Nephron progenitor cell (in vitro differentiated cells): ENCODE data around the gene LETM1.

ENCODE experiments used
- DNase-seq: peaks from one replicate; pipeline ENCODE4 v3.0.0; 2021
- H3K27ac Mint-ChIP-seq: 2 replicates; pipeline ENCODE4 v1.8.0; 2021; ENCODE audit warnings: mild to moderate bottlenecking, moderate library complexity, mixed read lengths
- H3K27me3 Mint-ChIP-seq: 2 replicates; pipeline ENCODE4 v1.8.0; 2021; ENCODE audit warnings: mild to moderate bottlenecking, low read depth, mixed read lengths; ENCODE audit not compliant: poor library complexity
- H3K36me3 Mint-ChIP-seq: 2 replicates; pipeline ENCODE4 v1.8.0; 2021; ENCODE audit warnings: low read depth, mixed read lengths
- H3K4me1 Mint-ChIP-seq: 2 replicates; pipeline ENCODE4 v1.8.0; 2021; ENCODE audit warnings: mixed read lengths
- H3K4me3 Mint-ChIP-seq: 2 replicates; pipeline ENCODE4 v1.8.0; 2021; ENCODE audit warnings: mild to moderate bottlenecking, moderate library complexity, mixed read lengths
- H3K9me3 Mint-ChIP-seq: 2 replicates; pipeline ENCODE4 v1.8.0; 2021; ENCODE audit warnings: mild to moderate bottlenecking, moderate library complexity, mixed read lengths
- CTCF ChIP-seq: fragments of 200-600 bp; sonication (generic); IDR thresholded peaks from 2 replicates; pipeline ENCODE4 v1.5.0; 2021; ENCODE audit warnings: antibody characterized with exemption

Gene LETM1

GRCh38 chr4:1821679-1822567 is 34.0 kb downstream of the LETM1 start:
- no peak for TF ChIP-seq CTCF
- Mint-ChIP-seq H3K4me1 (peaks cover 3% of the 10 kb centered on the region), H3K36me3 (peaks cover 53% of the 10 kb centered on the region), H3K9me3 (peaks cover 1% of the 10 kb centered on the region), H3K27ac (no peak overlapping the region), H3K27me3 (peaks cover 1% of the 10 kb centered on the region), H3K4me3 (no peak overlapping the region)
- DNase-seq: no peak

GRCh38 chr4:1819816-1820215 is 36.1 kb downstream of the LETM1 start:
- no peak for TF ChIP-seq CTCF
- H3K9me3 Mint-ChIP-seq: no peaks in the 10 kb centered on the region
- no peaks in the 10 kb centered on the region for H3K4me1 Mint-ChIP-seq
- H3K4me3 Mint-ChIP-seq: no peak overlapping the region
- no peak for DNase-seq
- H3K27ac Mint-ChIP-seq: no peak overlapping the region
- H3K27me3 Mint-ChIP-seq: no peaks in the 10 kb centered on the region
- H3K36me3 Mint-ChIP-seq: peaks cover 43% of the 10 kb centered on the region

GRCh38 chr4:1819284-1819683 is 36.7 kb downstream of the LETM1 start:
- no peak for TF ChIP-seq CTCF
- H3K36me3 Mint-ChIP-seq: peaks cover 45% of the 10 kb centered on the region
- no peak overlapping the region for H3K4me3 Mint-ChIP-seq
- no peaks in the 10 kb centered on the region for H3K4me1 Mint-ChIP-seq
- no peaks in the 10 kb centered on the region for H3K9me3 Mint-ChIP-seq
- no peak overlapping the region for H3K27ac Mint-ChIP-seq
- H3K27me3 Mint-ChIP-seq: no peaks in the 10 kb centered on the region
- DNase-seq: no peak

- TF ChIP-seq CTCF: no peak
- Mint-ChIP-seq H3K36me3 (peaks cover 30% of the 10 kb centered on the region), H3K4me3 (no peak overlapping the region), H3K9me3 (no peaks in the 10 kb centered on the region), H3K27ac (no peak overlapping the region), H3K27me3 (no peaks in the 10 kb centered on the region), H3K4me1 (no peaks in the 10 kb centered on the region)
- DNase-seq: no peak
Observed at GRCh38 chr4:1815997-1816860, 39.7 kb downstream of the LETM1 start.

GRCh38 chr4:1815096-1815996 is 40.6 kb downstream of the LETM1 start:
- H3K36me3 Mint-ChIP-seq: peaks cover 30% of the 10 kb centered on the region
- H3K4me1 Mint-ChIP-seq: no peaks in the 10 kb centered on the region
- H3K27me3 Mint-ChIP-seq: no peaks in the 10 kb centered on the region
- no peak for DNase-seq
- no peaks in the 10 kb centered on the region for H3K9me3 Mint-ChIP-seq
- TF ChIP-seq CTCF: no peak
- H3K4me3 Mint-ChIP-seq: no peak overlapping the region
- no peak overlapping the region for H3K27ac Mint-ChIP-seq
